HG02678 (cell line): ENCODE results near the gene TOR1AIP1.
A peak's percentile ranks its signal among the peaks of the same experiment; 100 is the strongest.

ENCODE experiments used
- ATAC-seq: cut with Tn5 transposase; IDR thresholded peaks from one replicate; pipeline ENCODE4 v1.9.1; 2021; ENCODE audit warnings: mild to moderate bottlenecking, moderate library complexity; ENCODE audit not compliant: unreplicated experiment

The TOR1AIP1 gene

GRCh38 chr1:179879797-179880196 lies 2.3 kb upstream of the TOR1AIP1 start:
- ATAC-seq, result no peak

DNA sequence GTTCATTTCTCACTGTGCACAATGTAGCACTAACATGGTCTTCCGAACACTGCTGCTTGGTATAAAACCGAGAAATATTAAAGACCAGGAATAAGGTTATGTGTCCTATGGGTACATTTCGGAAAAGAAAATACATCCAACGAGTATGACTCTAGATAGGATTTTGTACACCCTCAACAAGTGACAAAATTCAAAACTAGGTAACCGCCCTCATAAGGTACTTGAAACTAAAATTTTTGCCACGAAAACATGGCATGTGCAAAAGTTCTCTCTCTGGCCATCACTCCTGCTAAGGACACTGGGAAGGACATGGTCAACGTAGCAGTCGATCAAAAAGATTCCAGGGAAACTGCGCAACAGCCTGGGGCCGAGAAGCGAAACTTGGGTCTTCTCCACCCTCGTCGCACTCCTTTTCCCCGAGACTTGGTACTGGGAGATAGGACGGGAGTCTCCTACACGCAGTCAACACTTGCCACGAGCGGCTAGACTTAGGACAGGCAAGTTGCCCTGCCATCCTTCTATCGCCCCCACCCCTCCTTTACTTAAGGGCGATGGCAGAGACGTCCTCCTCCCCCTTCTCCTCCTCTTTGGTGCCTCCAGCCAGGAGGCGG lies 338 bp upstream of the TOR1AIP1 start:
- no peak for ATAC-seq

- ATAC-seq, result peak; percentile 3
Measured at GRCh38 chr1:179883040-179883744, 1.1 kb downstream of the TOR1AIP1 start.

DNA sequence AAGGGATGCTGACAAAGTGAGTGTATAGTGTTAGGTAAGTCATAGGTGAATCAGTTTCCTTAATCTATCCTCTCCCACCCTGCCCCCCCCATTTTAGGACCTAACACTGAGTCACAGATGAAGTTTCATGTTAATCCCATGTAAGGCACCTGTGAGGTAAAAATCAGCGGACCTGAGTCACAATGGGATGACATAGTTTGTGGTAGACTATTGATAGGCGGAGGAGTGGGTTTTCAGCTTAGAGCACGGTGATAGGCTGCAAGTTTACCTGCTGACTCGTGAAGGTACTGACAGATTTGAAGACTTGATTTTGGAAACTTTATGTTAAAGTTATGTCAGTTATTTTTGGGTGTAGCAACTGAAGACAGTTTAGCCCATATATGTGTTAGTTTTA lies 1.7 kb downstream of the TOR1AIP1 start:
- no peak for ATAC-seq

GRCh38 chr1:179888071-179888470 lies 6.0 kb downstream of the TOR1AIP1 start:
- ATAC-seq, result no peak

DNA sequence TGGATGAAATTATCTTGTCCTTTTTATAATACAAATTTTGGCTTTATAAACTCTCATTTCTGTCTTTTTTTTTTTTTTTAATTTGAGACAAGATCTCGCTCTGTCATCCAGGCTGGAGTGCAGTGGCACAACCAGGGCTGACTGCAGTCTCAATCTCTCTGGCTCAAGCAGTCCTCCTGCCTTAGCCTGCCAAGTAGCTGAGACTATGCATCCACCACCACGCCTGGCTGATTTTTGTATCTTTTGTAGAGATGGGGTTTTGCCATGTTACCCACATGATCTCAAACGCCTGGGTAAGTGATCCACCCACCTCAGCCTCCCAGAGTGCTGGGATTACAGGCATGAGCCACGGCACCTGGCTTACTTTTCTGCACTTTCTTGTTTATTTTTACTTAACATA lies 7.5 kb downstream of the TOR1AIP1 start:
- ATAC-seq, result no peak

DNA sequence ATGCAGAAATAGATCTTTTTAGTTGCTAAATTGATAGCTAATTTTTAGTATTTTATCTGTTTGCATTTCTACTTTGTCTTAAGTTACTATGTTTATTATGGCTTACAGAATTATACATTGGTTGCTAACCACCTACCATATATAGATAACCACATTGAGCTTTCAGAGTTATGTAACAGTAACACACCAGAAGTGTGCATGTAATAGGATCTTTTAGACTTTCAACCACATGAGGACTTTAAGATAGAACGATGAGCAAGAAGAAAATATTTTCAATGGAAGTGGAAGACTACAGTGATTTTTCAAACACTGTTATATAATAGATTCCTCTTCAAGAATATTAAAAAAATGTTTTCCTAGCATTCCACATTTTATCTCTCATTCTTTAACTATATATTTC lies 28.8 kb downstream of the TOR1AIP1 start:
- ATAC-seq, result no peak

DNA sequence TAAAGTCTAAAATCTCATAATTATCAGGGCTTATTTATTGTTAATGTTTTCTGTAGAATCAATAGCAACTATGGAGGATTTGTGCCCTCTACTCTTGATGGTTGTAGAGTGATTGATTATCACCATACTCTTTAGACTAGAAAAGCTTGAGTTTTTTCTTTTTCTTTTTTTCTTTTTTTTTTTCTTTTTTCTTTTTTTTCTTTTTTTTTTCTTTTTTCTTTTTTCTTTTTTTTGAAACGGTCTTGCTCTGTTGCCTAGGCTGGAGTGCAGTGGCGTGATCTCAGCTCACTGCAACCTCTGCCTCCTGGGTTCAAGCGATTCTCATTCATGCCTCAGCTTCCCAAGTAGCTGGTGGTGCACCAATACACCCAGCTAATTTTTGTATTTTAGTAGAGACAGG lies 29.7 kb downstream of the TOR1AIP1 start:
- ATAC-seq, result no peak

GRCh38 chr1:179917601-179918429 lies 35.7 kb downstream of the TOR1AIP1 start:
- ATAC-seq, result no peak

- ATAC-seq, result no peak
Measured at GRCh38 chr1:179921472-179921871, 39.4 kb downstream of the TOR1AIP1 start.

DNA sequence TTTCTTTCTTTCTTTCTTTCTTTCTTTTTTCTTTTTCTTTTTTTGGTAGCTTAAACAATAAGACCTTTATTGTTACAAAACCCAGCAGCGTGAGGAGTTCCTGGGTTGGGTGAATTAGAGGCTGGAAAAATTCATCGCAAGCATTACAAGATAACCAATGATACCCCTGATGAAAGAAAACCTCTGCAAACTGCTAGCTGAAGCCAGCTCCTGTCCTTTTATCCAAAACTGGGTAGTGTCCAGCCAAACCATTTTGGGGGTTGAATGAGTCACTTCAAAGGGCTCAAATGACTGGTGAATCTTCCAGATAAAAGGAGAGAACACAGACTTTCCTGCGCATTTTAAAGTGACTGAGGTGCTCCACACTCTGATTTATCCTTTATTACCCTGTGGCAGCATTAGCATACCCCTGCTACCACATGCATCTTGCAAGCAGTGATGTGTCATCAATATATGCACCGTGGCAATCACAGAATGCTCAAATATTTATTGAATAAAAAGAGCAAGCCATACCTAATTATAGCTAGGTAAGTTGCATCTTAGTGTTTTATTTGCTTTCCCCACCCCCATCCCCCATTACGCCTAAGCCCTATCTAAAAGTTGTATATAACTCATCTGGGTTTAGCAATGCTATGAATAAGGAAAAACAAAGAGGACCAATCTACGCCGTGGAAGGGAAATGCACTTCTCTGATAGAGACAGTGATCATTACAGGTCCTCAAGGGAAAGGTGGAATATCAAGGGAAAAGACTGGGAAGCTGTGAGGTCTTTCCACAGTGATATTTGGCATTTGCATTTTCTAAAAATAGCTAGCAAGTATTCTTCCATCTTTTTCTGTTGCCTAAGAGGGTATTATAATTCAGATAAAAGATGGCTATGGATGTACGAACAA lies 40.1 kb downstream of the TOR1AIP1 start:
- ATAC-seq, result no peak

- no peak for ATAC-seq
Measured at GRCh38 chr1:179923029-179923428, 40.9 kb downstream of the TOR1AIP1 start.

DNA sequence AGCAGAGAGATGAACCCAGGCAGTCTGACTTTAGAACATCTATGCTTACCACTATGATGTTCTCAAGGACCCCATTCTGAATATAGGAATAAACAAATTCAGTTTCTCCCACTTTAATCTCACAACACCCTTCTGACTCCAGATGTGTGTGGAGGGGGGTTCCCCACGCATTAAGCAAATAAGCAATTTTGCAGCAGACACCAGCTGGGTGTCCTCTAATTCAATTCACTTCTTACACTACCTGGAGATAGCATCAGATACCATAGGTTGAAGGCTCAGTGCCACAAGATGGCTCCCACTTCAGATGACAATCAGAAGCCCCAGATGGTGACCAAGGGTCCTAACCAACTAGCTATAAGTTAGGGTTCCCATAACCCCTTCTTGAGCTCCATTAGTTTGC lies 42.2 kb downstream of the TOR1AIP1 start:
- ATAC-seq, result peak; percentile 71

DNA sequence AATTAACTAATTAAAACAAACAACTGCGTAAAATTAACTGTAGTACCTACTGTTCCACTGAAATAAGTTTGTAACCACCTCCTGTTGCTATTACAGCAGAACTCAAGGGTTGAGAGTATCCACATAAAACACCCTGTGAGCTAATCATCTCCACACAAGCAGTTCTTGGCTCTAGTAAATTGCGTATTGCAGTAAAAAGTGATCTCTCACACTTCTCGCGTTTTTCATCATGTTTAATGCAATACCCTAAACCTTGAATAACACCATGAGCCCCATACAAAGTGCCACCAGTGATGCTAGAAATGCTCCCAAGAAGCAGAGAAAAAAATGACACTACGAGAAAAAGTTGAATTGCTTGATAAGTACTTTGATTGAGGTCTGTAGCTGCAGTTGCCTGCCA lies 43.2 kb downstream of the TOR1AIP1 start:
- no peak for ATAC-seq

DNA sequence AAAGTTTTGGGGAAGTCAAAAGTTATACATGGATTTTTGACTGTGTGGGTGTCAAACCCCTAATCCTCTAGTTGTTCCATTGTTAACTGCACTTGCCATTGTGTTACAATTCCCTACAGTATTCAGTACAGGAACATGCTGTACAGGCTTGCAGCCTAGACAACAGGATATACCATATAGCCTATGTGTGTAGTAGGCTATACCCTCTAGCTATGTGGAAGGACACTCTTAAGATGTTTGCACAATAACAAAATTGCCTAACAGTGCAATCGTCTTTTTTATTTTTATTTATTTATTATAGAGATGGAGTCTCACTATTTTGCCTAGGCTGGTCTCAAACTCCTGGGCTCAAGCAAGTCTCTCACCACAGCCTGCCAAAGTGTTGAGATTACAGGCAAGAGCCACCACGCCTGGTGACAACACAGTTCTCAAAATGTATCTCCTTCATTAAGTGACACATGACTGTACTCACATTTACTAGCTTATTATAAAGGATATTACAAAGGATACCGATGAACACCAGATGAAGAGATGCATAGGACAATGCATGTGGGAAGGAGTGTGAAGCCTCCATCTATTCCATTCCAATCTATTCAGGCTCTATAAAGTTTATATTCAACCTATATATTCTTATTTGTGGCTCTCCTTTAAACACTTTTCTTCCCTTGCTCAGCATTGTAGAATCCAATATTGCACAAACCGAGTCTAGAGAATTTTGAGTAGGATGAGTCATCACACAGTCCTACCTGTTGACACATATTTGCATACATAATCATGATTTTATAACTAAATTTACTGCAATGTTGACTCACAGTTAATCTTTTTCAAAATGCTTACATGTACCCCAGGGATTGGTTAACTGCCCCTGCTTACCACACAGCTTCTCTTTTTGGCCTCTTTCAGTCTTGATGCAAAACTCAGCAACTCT lies 44.1 kb downstream of the TOR1AIP1 start:
- no peak for ATAC-seq

DNA sequence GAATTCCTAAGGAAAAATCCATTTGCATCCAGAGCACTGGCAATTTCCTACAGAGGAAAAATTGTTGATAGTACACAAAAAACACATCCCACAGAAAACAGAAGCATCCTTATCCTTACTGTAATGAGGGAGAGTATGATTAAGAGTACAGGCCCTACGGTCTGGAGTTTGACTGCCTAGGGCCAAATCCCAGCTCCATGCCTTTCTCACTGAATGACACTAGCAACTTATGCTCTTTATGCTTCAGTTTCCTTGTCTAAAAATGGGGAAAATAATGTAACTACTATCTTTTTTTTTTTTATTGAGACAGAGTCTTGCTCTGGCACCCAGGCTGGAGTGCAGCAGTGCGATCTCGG lies 44.7 kb downstream of the TOR1AIP1 start:
- no peak for ATAC-seq

- no peak for ATAC-seq
Measured at GRCh38 chr1:179929955-179930798, 48.1 kb downstream of the TOR1AIP1 start.

GRCh38 chr1:179930867-179931266 lies 48.8 kb downstream of the TOR1AIP1 start:
- ATAC-seq, result no peak

GRCh38 chr1:179933219-179933618 lies 51.1 kb downstream of the TOR1AIP1 start:
- ATAC-seq, result no peak
